K562 (cell line): ENCODE results near the gene KIAA1958. TPM values are rescaled to one million over a fixed set of nuclear protein-coding genes. Genes with fewer than 3 reads are reported as not detected.
A peak's percentile ranks its signal among the peaks of the same experiment; 100 is the strongest.

Experiments
- ARID3A ChIP-seq: IDR thresholded peaks from 2 replicates; pipeline ENCODE4 v1.6.1; 2012; ENCODE audit warnings: low read depth, low read length, improper control_type of control experiment, borderline replicate concordance
- CHD4 ChIP-seq: fragments of 200-600 bp; sonication (generic); IDR thresholded peaks from 3 replicates; pipeline ENCODE4 v1.6.1; 2012; ENCODE audit warnings: low read depth, mild to moderate bottlenecking, mixed read lengths, low read length, inconsistent platforms; ENCODE audit not compliant: insufficient read depth, insufficient replicate concordance, poor library complexity, severe bottlenecking
- CREM ChIP-seq: IDR thresholded peaks from 2 replicates; pipeline ENCODE4 v1.6.1; 2014; ENCODE audit warnings: antibody characterized with exemption, low read depth
- CTBP1 ChIP-seq: fragments of 450-650 bp; IDR thresholded peaks from 2 replicates; pipeline ENCODE4 v1.6.1; 2016; ENCODE audit warnings: borderline replicate concordance
- DMBX1 ChIP-seq: fragments of 250-450 bp; sonication (Bioruptor Pico); IDR thresholded peaks from 2 replicates; pipeline ENCODE4 v1.8.0; 2022; ENCODE audit warnings: inconsistent platforms, mild to moderate bottlenecking, moderate library complexity, borderline replicate concordance
- E2F6 ChIP-seq, 2 experiments: IDR thresholded peaks; 2 replicates each; pipeline ENCODE4 v1.6.1; 2011; ENCODE audit warnings: borderline replicate concordance in 1 of 2, control low read depth in 1 of 2, low read depth in 1 of 2, low read length in 1 of 2, mild to moderate bottlenecking in 1 of 2, mixed read lengths in 1 of 2, moderate library complexity in 1 of 2; ENCODE audit not compliant: insufficient read depth in 1 of 2, insufficient read length in 1 of 2, poor library complexity in 1 of 2, severe bottlenecking in 1 of 2; ENCODE audit errors: extremely low read depth in 1 of 2
- FOXA3 ChIP-seq, 2 experiments: fragments of 450-650 bp in 1 of 2; sonication (generic) in 1 of 2; formaldehyde crosslinking; IDR thresholded peaks in 1 of 2; conservative IDR thresholded peaks in 1 of 2; 2 replicates each; pipeline versions ENCODE4 v1.4.0 to v1.8.0; 2020 to 2022; ENCODE audit warnings: mild to moderate bottlenecking in 2 of 2, missing genetic modification reagents in 1 of 2
- ILF3 ChIP-seq: fragments of 450-650 bp; IDR thresholded peaks from 2 replicates; pipeline ENCODE4 v1.6.1; 2018; ENCODE audit warnings: antibody characterized with exemption, mild to moderate bottlenecking, moderate library complexity, borderline replicate concordance
- MAX ChIP-seq: sonication (generic); formaldehyde crosslinking; IDR thresholded peaks from 2 replicates; pipeline ENCODE4 v1.9.0; 2022; ENCODE audit warnings: mild to moderate bottlenecking, missing genetic modification reagents
- NCOA6 ChIP-seq: fragments of 450-650 bp; IDR thresholded peaks from 2 replicates; pipeline ENCODE4 v1.6.1; 2017; ENCODE audit warnings: mild to moderate bottlenecking
- NONO ChIP-seq, 2 experiments: fragments of 200-400 bp in 1 of 2; fragments of 450-650 bp in 1 of 2; formaldehyde crosslinking in 1 of 2; IDR thresholded peaks; 2 replicates each; pipeline ENCODE4 v1.6.1; 2017; ENCODE audit warnings: low read depth in 2 of 2, mild to moderate bottlenecking in 2 of 2, moderate library complexity in 2 of 2, low read length in 1 of 2
- ZBTB40 ChIP-seq, 2 experiments: fragments of 450-650 bp in 1 of 2; sonication (generic) in 1 of 2; formaldehyde crosslinking in 1 of 2; IDR thresholded peaks; 2 replicates each; pipeline versions ENCODE4 v1.7.1 to v1.9.0; 2016 to 2022; ENCODE audit warnings: inconsistent platforms in 1 of 2, mild to moderate bottlenecking in 1 of 2, missing genetic modification reagents in 1 of 2
- polyA plus RNA-seq, 8 experiments: library from polyadenylated mRNA; depleted of rRNA in 4 of 8; stranded (reverse) in 5 of 8; unstranded in 3 of 8; fragments of >200 nt; fragmentation: Nextera tagmentation in 2 of 8; fragmentation: Illumina TruSeq in 1 of 8; extraction: Ambion mirVana in 2 of 8; extraction: Trizol in 1 of 8; gene quantifications; 2 replicates each; pipeline versions ENCODE4 v1.2.1 to v1.2.3, GENCODE V29; 2011 to 2014; ENCODE audit warnings: inconsistent platforms in 1 of 8, missing spikeins in 1 of 8
- total RNA-seq, 7 experiments: library from RNA; depleted of rRNA in 6 of 7; stranded (reverse); fragments of >200 nt in 6 of 7; fragmentation: Illumina TruSeq in 2 of 7; extraction: Trizol in 2 of 7; gene quantifications; 2 replicates each; pipeline versions ENCODE4 v1.2.1 to v1.2.3, GENCODE V29; 2011 to 2021; ENCODE audit warnings: low replicate concordance in 1 of 7

Gene KIAA1958
- total and polyA plus RNA-seq, 9 of the 15 experiments (the other 6 are each of a cell fraction or from before 2014, with no cell fraction given), result 1.1 to 16.0 (median 10.1) TPM

DNA sequence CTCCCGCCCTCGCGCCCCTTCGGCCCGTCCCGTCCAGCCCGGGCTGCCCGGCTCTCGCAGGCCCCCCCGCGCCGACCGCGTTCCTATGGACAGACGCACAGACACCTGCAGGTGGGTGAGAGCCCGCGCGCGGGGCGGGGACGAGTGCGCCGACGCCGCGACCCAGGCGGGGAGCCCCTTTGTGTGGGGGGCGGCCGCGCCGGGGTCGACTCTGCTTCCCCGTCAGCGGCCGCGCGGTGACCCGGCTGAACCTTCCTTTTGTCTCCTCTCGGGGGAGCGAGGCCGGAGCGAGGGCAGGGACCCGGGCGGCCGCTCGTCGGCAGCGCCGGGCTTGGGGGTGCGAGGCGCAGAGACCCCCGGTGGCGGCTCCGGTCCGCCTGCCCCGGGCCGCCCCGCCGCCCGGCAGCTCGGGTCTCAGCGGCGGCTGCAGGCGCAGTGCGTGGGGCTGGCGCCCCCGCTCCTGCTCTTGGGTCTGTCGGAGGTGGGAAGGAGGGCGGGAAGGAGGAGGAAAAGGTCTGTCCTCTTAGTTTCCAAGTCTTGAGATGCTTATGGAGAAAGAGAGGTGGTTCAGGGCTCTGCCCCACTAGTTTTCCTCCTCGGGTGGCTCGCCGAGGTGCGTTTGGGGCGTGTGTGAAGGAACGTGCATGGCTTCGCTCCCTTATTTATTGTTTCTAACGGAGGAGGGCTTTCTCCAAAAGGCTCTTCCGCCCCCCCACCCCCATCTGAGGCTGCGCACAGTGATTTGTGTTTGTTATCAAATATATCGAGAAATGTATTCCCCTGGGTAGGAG is 576 bp downstream of the KIAA1958 start (continued):
- no peak for TF ChIP-seq ZBTB40 (IDR thresholded peaks at IDR 0.05)
- TF ChIP-seq ZBTB40 (CRISPR knock-in tag; IDR thresholded peaks at IDR 0.05), result no peak
- TF ChIP-seq FOXA3 (CRISPR knock-in tag; conservative IDR thresholded peaks at IDR 0.05 in 1 of 2, IDR thresholded peaks at IDR 0.05 in 1 of 2), result no peak
- no peak for TF ChIP-seq ARID3A
- peak; percentile 30 to 73; a peak in 3 of 4 replicates for TF ChIP-seq NONO (IDR thresholded peaks at IDR 0.05; ENCODE audit: low read depth in 2 of 2, low read length in 1 of 2)
- TF ChIP-seq E2F6 (IDR thresholded peaks at IDR 0.05; ENCODE audit: borderline replicate concordance in 1 of 2, extremely low read depth in 1 of 2, insufficient read depth in 1 of 2, insufficient read length in 1 of 2, low read depth in 1 of 2, low read length in 1 of 2, poor library complexity in 1 of 2, severe bottlenecking in 1 of 2), result peak in 1 of 2 experiments; percentile 13
- peak; percentile 41; the same call in 1 of the 2 replicates for TF ChIP-seq DMBX1 (CRISPR knock-in tag)
- peak; percentile 32; the same call in 1 of the 2 replicates for TF ChIP-seq CREM
- no peak for TF ChIP-seq MAX
- TF ChIP-seq CHD4, result no peak
- 0 out of 2 replicates have a peak, but pooled peaks have one; percentile 53 for TF ChIP-seq ILF3
- TF ChIP-seq CTBP1, result peak; percentile 89
- peak; percentile 77 for TF ChIP-seq NCOA6
